ENCODE measurements around the gene SRPK2.

DNA sequence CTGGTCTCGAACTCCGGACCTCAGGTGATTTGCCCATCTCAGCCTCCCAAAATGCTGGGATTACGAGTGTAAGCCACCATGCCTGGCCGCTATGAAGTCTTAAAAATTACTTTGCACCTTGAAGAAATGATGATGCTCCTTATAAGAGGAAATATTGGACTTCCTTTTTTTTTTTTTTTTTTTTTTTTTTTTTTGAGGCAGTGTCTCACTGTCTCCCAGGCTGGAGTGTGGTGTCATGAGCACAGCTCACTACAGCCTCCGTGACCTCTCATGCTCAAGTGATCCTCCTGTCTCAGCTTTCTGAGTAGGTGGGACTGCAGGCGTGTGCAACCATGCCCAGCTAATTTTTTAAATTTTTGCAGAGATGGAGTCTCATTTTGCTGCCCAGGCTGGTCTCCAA is 309.4 kb downstream of the SRPK2 start:
- TF ChIP-seq CTCF (IDR thresholded peaks at IDR 0.05), result no peak
- no peak for TF ChIP-seq POLR2A (IDR thresholded peaks at IDR 0.05)
